ENCODE data around the gene INSYN2B.

INSYN2B gene

DNA sequence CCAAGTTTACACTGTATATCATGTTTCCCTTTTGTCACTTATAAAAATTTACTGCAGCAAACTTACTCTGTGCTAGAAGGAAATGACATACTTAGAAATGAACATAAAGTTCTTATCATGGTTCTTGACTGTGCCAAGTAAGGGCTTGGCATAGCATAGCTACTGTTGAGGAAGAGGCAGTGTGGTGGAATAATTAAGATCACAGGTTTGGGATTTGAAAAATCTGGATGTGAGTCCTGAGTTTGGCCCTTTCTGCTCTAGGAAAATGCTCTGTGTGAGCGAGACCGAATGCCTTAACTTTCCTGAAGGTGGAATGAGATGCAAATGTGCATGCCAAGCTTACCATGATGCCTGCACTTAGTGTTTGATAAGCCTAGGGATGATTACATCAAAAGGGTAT is 99.5 kb downstream of the INSYN2B start:
- no peak overlapping the region for H3K4me3 ChIP-seq (ENCODE audit: low read length)
- H3K9me3 ChIP-seq (ENCODE audit: insufficient read depth, low read length) = no peaks in the 10 kb centered on the region
- H3K9ac ChIP-seq (ENCODE audit: low read length) = no peak overlapping the region
- no peaks in the 10 kb centered on the region for H3K79me2 ChIP-seq (ENCODE audit: low read length)
- no peak overlapping the region for H3K4me2 ChIP-seq (ENCODE audit: low read length)
- no peak overlapping the region for H2AFZ ChIP-seq (ENCODE audit: low read depth, low read length)
- peaks cover 7% of the 10 kb centered on the region for H3K4me1 ChIP-seq (ENCODE audit: low read length)
- TF ChIP-seq, protein P1, sequence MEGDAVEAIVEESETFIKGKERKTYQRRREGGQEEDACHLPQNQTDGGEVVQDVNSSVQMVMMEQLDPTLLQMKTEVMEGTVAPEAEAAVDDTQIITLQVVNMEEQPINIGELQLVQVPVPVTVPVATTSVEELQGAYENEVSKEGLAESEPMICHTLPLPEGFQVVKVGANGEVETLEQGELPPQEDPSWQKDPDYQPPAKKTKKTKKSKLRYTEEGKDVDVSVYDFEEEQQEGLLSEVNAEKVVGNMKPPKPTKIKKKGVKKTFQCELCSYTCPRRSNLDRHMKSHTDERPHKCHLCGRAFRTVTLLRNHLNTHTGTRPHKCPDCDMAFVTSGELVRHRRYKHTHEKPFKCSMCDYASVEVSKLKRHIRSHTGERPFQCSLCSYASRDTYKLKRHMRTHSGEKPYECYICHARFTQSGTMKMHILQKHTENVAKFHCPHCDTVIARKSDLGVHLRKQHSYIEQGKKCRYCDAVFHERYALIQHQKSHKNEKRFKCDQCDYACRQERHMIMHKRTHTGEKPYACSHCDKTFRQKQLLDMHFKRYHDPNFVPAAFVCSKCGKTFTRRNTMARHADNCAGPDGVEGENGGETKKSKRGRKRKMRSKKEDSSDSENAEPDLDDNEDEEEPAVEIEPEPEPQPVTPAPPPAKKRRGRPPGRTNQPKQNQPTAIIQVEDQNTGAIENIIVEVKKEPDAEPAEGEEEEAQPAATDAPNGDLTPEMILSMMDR (IDR thresholded peaks at IDR 0.05; ENCODE audit: low read depth, low read length) = no peak
- no peak for TF ChIP-seq EZH2phosphoT487 (IDR thresholded peaks at IDR 0.05; ENCODE audit: low read depth)
- H4K20me1 ChIP-seq (ENCODE audit: insufficient read depth, low read length) = peaks cover 18% of the 10 kb centered on the region; the same call in 1 of the 2 replicates
- no peak overlapping the region for H3K27ac ChIP-seq (ENCODE audit: low read length)
- H3K36me3 ChIP-seq (replicated peaks; ENCODE audit: low read depth, low read length) = peaks cover 3% of the 10 kb centered on the region
- H3K27me3 ChIP-seq (ENCODE audit: low read depth, low read length) = no peaks in the 10 kb centered on the region

DNA sequence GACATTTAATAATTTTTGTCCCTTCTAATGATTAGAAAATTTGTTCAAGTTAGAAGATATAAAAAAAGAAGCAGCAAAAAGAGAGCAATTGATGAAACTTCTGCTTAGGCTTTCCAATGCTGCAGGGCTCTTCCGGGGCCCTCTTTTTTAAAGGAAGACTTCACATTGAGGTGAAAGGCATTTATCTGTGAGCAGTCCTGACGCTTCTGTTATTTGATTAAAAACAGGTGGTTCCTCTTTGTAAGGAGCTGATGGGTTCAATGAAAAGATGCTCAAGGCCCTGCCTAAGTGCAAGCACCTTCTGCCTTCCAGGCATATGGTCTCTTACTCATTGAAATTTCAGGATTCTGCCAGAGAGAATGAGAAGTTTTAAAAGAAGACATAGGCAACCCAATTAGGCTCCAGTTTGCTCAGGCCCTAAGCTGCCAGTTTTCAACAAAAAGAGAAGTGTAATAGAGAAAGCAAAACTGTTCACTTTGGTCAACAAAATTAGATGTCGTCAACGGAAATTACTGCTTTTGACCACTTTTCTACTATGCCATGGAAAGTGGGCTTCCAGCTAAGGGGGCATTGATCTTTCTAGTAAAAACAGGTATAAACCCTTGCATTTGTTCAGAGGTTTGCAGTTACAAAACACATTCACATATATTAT is 100.2 kb downstream of the INSYN2B start:
- Histone ChIP-seq H3K4me2 (ENCODE audit: low read length) (no peak overlapping the region), H4K20me1 (ENCODE audit: insufficient read depth, low read length) (peaks cover 18% of the 10 kb centered on the region; the same call in 1 of the 2 replicates), H3K27ac (ENCODE audit: low read length) (no peak overlapping the region), H3K79me2 (ENCODE audit: low read length) (no peaks in the 10 kb centered on the region), H3K36me3 (replicated peaks; ENCODE audit: low read depth, low read length) (peaks cover 7% of the 10 kb centered on the region), H3K4me1 (ENCODE audit: low read length) (peaks cover 7% of the 10 kb centered on the region), H3K9ac (ENCODE audit: low read length) (no peak overlapping the region), H3K27me3 (ENCODE audit: low read depth, low read length) (no peaks in the 10 kb centered on the region), H3K4me3 (ENCODE audit: low read length) (no peak overlapping the region), H2AFZ (ENCODE audit: low read depth, low read length) (no peak overlapping the region), H3K9me3 (ENCODE audit: insufficient read depth, low read length) (no peaks in the 10 kb centered on the region)
- TF ChIP-seq EZH2phosphoT487 (IDR thresholded peaks at IDR 0.05; ENCODE audit: low read depth) = no peak
- TF ChIP-seq, protein P1 (IDR thresholded peaks at IDR 0.05; ENCODE audit: low read depth, low read length) = no peak

DNA sequence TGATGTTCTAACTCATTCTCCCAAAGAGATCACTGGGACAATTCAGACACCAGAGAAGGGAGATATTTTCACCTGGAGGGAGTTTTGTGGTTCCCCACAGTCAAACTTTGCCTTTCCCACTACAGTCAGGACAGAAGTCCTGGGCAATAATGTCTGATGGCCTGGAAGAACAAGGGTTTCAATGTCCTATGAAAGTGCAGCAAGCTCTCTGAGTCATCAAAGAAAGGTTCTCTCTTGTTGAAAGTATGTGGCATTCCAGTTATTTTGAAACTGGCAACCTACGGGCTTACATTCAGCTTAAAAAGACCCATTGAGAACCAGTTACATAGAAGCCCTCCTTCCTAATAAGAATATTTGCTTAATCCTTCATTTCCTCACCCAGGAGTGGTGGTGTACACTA is 103.9 kb downstream of the INSYN2B start:
- Histone ChIP-seq H3K4me1 (ENCODE audit: low read length) (no peaks in the 10 kb centered on the region), H3K27me3 (ENCODE audit: low read depth, low read length) (no peaks in the 10 kb centered on the region), H3K9me3 (ENCODE audit: insufficient read depth, low read length) (no peaks in the 10 kb centered on the region), H3K27ac (ENCODE audit: low read length) (no peak overlapping the region), H2AFZ (ENCODE audit: low read depth, low read length) (no peak overlapping the region), H3K36me3 (replicated peaks; ENCODE audit: low read depth, low read length) (peaks cover 5% of the 10 kb centered on the region), H3K4me3 (ENCODE audit: low read length) (no peak overlapping the region), H3K4me2 (ENCODE audit: low read length) (no peak overlapping the region), H3K9ac (ENCODE audit: low read length) (no peak overlapping the region), H3K79me2 (ENCODE audit: low read length) (no peaks in the 10 kb centered on the region), H4K20me1 (ENCODE audit: insufficient read depth, low read length) (peaks cover 14% of the 10 kb centered on the region; the same call in 1 of the 2 replicates)
- TF ChIP-seq, protein P1 (IDR thresholded peaks at IDR 0.05; ENCODE audit: low read depth, low read length) = no peak
- no peak for TF ChIP-seq EZH2phosphoT487 (IDR thresholded peaks at IDR 0.05; ENCODE audit: low read depth)

DNA sequence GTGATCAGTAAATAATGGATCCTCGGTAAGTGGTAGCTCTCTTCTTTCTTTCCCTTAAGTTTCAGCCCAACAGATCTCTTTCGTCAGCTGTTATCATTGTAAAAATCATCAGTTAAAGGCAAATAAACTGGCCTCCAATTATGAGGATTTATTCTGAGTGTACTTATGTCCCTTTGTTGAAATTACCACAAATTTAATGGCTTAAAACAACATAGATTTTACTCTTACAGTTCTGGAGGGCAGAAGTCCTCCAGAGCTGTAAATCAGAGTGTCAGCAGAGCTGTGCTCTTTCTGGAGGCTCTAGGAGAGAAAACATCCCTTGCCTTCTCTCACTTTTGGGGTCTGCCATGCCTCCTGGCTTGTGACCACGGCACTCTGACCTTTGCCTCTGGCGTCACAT is 104.6 kb downstream of the INSYN2B start:
- H3K27me3 ChIP-seq (ENCODE audit: low read depth, low read length) = no peaks in the 10 kb centered on the region
- no peaks in the 10 kb centered on the region for H3K79me2 ChIP-seq (ENCODE audit: low read length)
- H3K4me3 ChIP-seq (ENCODE audit: low read length) = no peak overlapping the region
- H3K27ac ChIP-seq (ENCODE audit: low read length) = no peak overlapping the region
- H3K4me2 ChIP-seq (ENCODE audit: low read length) = no peak overlapping the region
- no peaks in the 10 kb centered on the region for H3K4me1 ChIP-seq (ENCODE audit: low read length)
- no peaks in the 10 kb centered on the region for H3K9me3 ChIP-seq (ENCODE audit: insufficient read depth, low read length)
- peaks cover 5% of the 10 kb centered on the region for H3K36me3 ChIP-seq (replicated peaks; ENCODE audit: low read depth, low read length)
- TF ChIP-seq, protein P1 (IDR thresholded peaks at IDR 0.05; ENCODE audit: low read depth, low read length) = no peak
- no peak for TF ChIP-seq EZH2phosphoT487 (IDR thresholded peaks at IDR 0.05; ENCODE audit: low read depth)
- no peak overlapping the region for H2AFZ ChIP-seq (ENCODE audit: low read depth, low read length)
- H3K9ac ChIP-seq (ENCODE audit: low read length) = no peak overlapping the region
- peaks cover 14% of the 10 kb centered on the region; the same call in 1 of the 2 replicates for H4K20me1 ChIP-seq (ENCODE audit: insufficient read depth, low read length)
